GM23338 (cell line): ENCODE results near the gene PLEKHJ1. TPM values are rescaled to one million over a fixed set of nuclear protein-coding genes. Genes with fewer than 3 reads are reported as not detected.

ENCODE experiments used
- ATAC-seq: fragments of 200-7000 bp; cut with Tn5 transposase; 3 replicates; pipeline ENCODE4 v1.9.1; 2020
- DNase-seq: peaks from one replicate; pipeline ENCODE4 v3.0.0-alpha.2; 2015; ENCODE audit warnings: low spot score
- H2AFZ ChIP-seq: fragments of 200-600 bp; sonication (generic); 2 replicates; pipeline ENCODE4 v1.8.0; 2016; ENCODE audit warnings: antibody characterized with exemption, mild to moderate bottlenecking, moderate library complexity
- H3F3A ChIP-seq: fragments of 200-600 bp; sonication (generic); replicated peaks from 2 replicates; pipeline ENCODE4 v1.8.0; 2017; ENCODE audit warnings: antibody characterized with exemption, mixed run types, low read depth
- H3K27ac ChIP-seq: fragments of 200-600 bp; sonication (generic); 2 replicates; pipeline ENCODE4 v1.6.1; 2016; ENCODE audit warnings: low read depth
- H3K27me3 ChIP-seq: fragments of 200-600 bp; sonication (generic); 2 replicates; pipeline ENCODE4 v1.8.0; 2016; ENCODE audit warnings: mild to moderate bottlenecking, mixed run types, moderate library complexity; ENCODE audit not compliant: insufficient read depth
- H3K36me3 ChIP-seq: fragments of 200-600 bp; sonication (generic); 2 replicates; pipeline ENCODE4 v1.8.0; 2016; ENCODE audit warnings: mild to moderate bottlenecking; ENCODE audit not compliant: insufficient read depth
- H3K4me1 ChIP-seq: fragments of 200-600 bp; sonication (generic); 2 replicates; pipeline ENCODE4 v1.8.0; 2016; ENCODE audit warnings: mild to moderate bottlenecking, moderate library complexity; ENCODE audit not compliant: insufficient read depth
- H3K4me2 ChIP-seq: fragments of 200-600 bp; sonication (generic); 2 replicates; pipeline ENCODE4 v1.7.1; 2017; ENCODE audit warnings: mixed run types
- H3K4me3 ChIP-seq: fragments of 200-600 bp; sonication (generic); 2 replicates; pipeline ENCODE4 v1.6.1; 2016; ENCODE audit warnings: mixed run types
- H3K79me2 ChIP-seq: fragments of 200-600 bp; sonication (generic); replicated peaks from 2 replicates; pipeline ENCODE4 v1.8.0; 2017; ENCODE audit warnings: mild to moderate bottlenecking; ENCODE audit not compliant: insufficient read depth
- H3K9me2 ChIP-seq: fragments of 200-600 bp; sonication (generic); 2 replicates; pipeline ENCODE4 v1.8.0; 2017; ENCODE audit not compliant: insufficient read depth
- H4K20me1 ChIP-seq: fragments of 200-600 bp; sonication (generic); replicated peaks from 2 replicates; pipeline ENCODE4 v1.8.0; 2017; ENCODE audit warnings: mild to moderate bottlenecking; ENCODE audit not compliant: insufficient read depth
- H3K27ac Mint-ChIP-seq: 2 replicates; pipeline ENCODE4 v1.8.0; 2020; ENCODE audit warnings: inconsistent platforms, mild to moderate bottlenecking, moderate library complexity, mixed read lengths
- H3K27me3 Mint-ChIP-seq: 3 replicates; pipeline ENCODE4 v1.8.0; 2022; ENCODE audit warnings: low read depth, mild to moderate bottlenecking, moderate library complexity, mixed read lengths, inconsistent platforms; ENCODE audit not compliant: insufficient read depth, poor library complexity
- H3K36me3 Mint-ChIP-seq: 3 replicates; pipeline ENCODE4 v1.8.0; 2021; ENCODE audit warnings: low read depth, mild to moderate bottlenecking, inconsistent platforms, moderate library complexity, mixed read lengths
- H3K4me1 Mint-ChIP-seq: 3 replicates; pipeline ENCODE4 v1.8.0; 2020; ENCODE audit warnings: mild to moderate bottlenecking, inconsistent platforms, mixed read lengths
- H3K4me3 Mint-ChIP-seq: 3 replicates; pipeline ENCODE4 v1.8.0; 2021; ENCODE audit warnings: moderate library complexity, mild to moderate bottlenecking, inconsistent platforms, mixed read lengths
- H3K9me3 Mint-ChIP-seq: 3 replicates; pipeline ENCODE4 v1.8.0; 2020; ENCODE audit warnings: moderate library complexity, mild to moderate bottlenecking, inconsistent platforms, mixed read lengths
- CREB1 ChIP-seq: fragments of 250-450 bp; sonication (Bioruptor Pico); IDR thresholded peaks from 2 replicates; pipeline ENCODE4 v1.5.0; 2020; ENCODE audit warnings: low read depth, mild to moderate bottlenecking, moderate library complexity
- CTCF ChIP-seq, 2 experiments: fragments of 200-600 bp in 1 of 2; sonication (generic) in 1 of 2; conservative IDR thresholded peaks; 2 replicates each; pipeline versions ENCODE4 v1.5.1 to v1.6.1; 2016 to 2017; ENCODE audit warnings: antibody characterized with exemption in 2 of 2, low read depth in 2 of 2, mild to moderate bottlenecking in 2 of 2, moderate library complexity in 1 of 2
- EZH2 ChIP-seq: fragments of 200-600 bp; sonication (generic); IDR thresholded peaks from one replicate; pipeline ENCODE4 v1.8.0; 2017; ENCODE audit warnings: antibody characterized with exemption, mild to moderate bottlenecking, low read depth; ENCODE audit not compliant: unreplicated experiment
- NANOG ChIP-seq: IDR thresholded peaks from 2 replicates; pipeline ENCODE4 v1.6.1; 2016; ENCODE audit warnings: antibody characterized with exemption, borderline replicate concordance
- REST ChIP-seq: IDR thresholded peaks from one replicate; pipeline ENCODE4 v1.6.1; 2018; ENCODE audit warnings: antibody characterized with exemption; ENCODE audit not compliant: unreplicated experiment
- STAT1 ChIP-seq: IDR thresholded peaks from one replicate; pipeline ENCODE4 v1.6.1; 2016; ENCODE audit warnings: antibody characterized with exemption; ENCODE audit not compliant: unreplicated experiment
- ZNF114 ChIP-seq: fragments of 250-450 bp; sonication (Bioruptor Pico); IDR thresholded peaks from 2 replicates; pipeline ENCODE4 v1.5.0; 2020; ENCODE audit warnings: mild to moderate bottlenecking, moderate library complexity
- ZNF462 ChIP-seq: fragments of 250-450 bp; sonication (Bioruptor Pico); IDR thresholded peaks from 2 replicates; pipeline ENCODE4 v1.5.0; 2020; ENCODE audit warnings: mild to moderate bottlenecking, moderate library complexity
- polyA plus RNA-seq: library from polyadenylated mRNA; unstranded; fragments of >200 nt; fragmentation: Nextera tagmentation; extraction: Ambion mirVana; gene quantifications from 2 replicates; pipeline ENCODE4 v1.2.1, GENCODE V29; 2016
- total RNA-seq: library from RNA; depleted of rRNA; stranded (reverse); fragments of >200 nt; shearing (Covaris generic); gene quantifications from 2 replicates; pipeline ENCODE4 v1.2.3, GENCODE V29; 2014

PLEKHJ1 gene
- total and polyA plus RNA-seq, 2 experiments from 2014 or later = 146 to 210 TPM

- peaks cover under 1% of the 10 kb centered on the region; the same call in 1 of the 3 replicates for H3K9me3 Mint-ChIP-seq
- H3K36me3 ChIP-seq = no peaks in the 10 kb centered on the region
- no peaks in the 10 kb centered on the region for H3K9me2 ChIP-seq
- H3K27ac Mint-ChIP-seq = no peak overlapping the region
- H3K27me3 Mint-ChIP-seq = peaks cover 28% of the 10 kb centered on the region
- H4K20me1 ChIP-seq = no peaks in the 10 kb centered on the region
- H3K27me3 ChIP-seq = peaks cover 39% of the 10 kb centered on the region
- H3K36me3 Mint-ChIP-seq = no peaks in the 10 kb centered on the region; the same call in 2 of the 3 replicates
- TF ChIP-seq ZNF462 (CRISPR knock-in tag) (no peak), EZH2 (no peak), ZNF114 (CRISPR knock-in tag) (no peak), NANOG (no peak), CREB1 (no peak), CTCF (conservative IDR thresholded peaks at IDR 0.05; ENCODE audit: low read depth in 2 of 2) (no peak), STAT1 (no peak), REST (no peak)
- no peak overlapping the region for H3K27ac ChIP-seq
- DNase-seq (no peak), ATAC-seq (no peak)
- no peaks in the 10 kb centered on the region for H3K79me2 ChIP-seq
- H3K4me2 ChIP-seq = no peak overlapping the region
- no peak overlapping the region for H3K4me3 Mint-ChIP-seq
- 0 out of 2 replicates have a peak, but pooled peaks cover 2% of the 10 kb centered on the region for H3F3A ChIP-seq
- no peaks in the 10 kb centered on the region for H3K4me1 ChIP-seq
- H2AFZ ChIP-seq = no peak overlapping the region
- H3K4me1 Mint-ChIP-seq = peaks cover 6% of the 10 kb centered on the region
- no peak overlapping the region for H3K4me3 ChIP-seq
Observed at GRCh38 chr19:2283835-2284507, 47.8 kb upstream of the PLEKHJ1 start.
